HEK293 (cell line): ENCODE data around the gene UTP25.
A peak's percentile ranks its signal among the peaks of the same experiment; 100 is the strongest.

Experiments
- CTCF ChIA-PET: fragments of 350-600 bp; formaldehyde crosslinking; extraction: SDS; loops from one replicate; lab custom pipeline; 2021; ENCODE audit warnings: antibody characterized with exemption; lab: Yijun Ruan, JAX
- POLR2A ChIA-PET: fragments of 300-600 bp; formaldehyde crosslinking; extraction: SDS; loops from one replicate; lab custom pipeline; 2020; ENCODE audit warnings: antibody characterized with exemption, inconsistent platforms; lab: Yijun Ruan, JAX
- H3K27ac ChIP-seq: fragments of 200-500 bp; sonication (Bioruptor generic); 2 replicates; pipeline ENCODE4 v1.5.1; 2014; ENCODE audit warnings: low read depth, low read length, control low read depth, inconsistent platforms; ENCODE audit errors: extremely low read depth
- H3K36me3 ChIP-seq, 2 experiments: fragments of 200-500 bp in 1 of 2; sonication (Bioruptor generic) in 1 of 2; 1 replicate in 1 of 2; 2 replicates in 1 of 2; pipeline ENCODE4 v1.5.1; 2014 to 2017; ENCODE audit warnings: inconsistent platforms in 2 of 2, low read length in 2 of 2; ENCODE audit not compliant: control insufficient read depth in 2 of 2, insufficient read depth in 1 of 2
- H3K4me1 ChIP-seq: fragments of 200-500 bp; sonication (Bioruptor generic); 2 replicates; pipeline ENCODE4 v1.5.1; 2014; ENCODE audit warnings: mild to moderate bottlenecking, low read length, inconsistent platforms; ENCODE audit not compliant: control insufficient read depth, insufficient read depth
- H3K4me3 ChIP-seq: 2 replicates; pipeline ENCODE4 v1.5.1; 2011; ENCODE audit warnings: low read depth, mild to moderate bottlenecking, control low read depth, low read length, moderate library complexity
- H3K9me3 ChIP-seq: fragments of 200-500 bp; sonication (Bioruptor generic); 2 replicates; pipeline ENCODE4 v1.5.1; 2014; ENCODE audit warnings: low read depth, low read length, inconsistent platforms; ENCODE audit not compliant: control insufficient read depth, insufficient read depth
- BCL11B ChIP-seq: fragments of 450-650 bp; formaldehyde crosslinking; IDR thresholded peaks from 2 replicates; pipeline ENCODE4 v1.5.1; 2016; ENCODE audit warnings: low read depth, missing biosample characterization, missing genetic modification characterization
- ELK4 ChIP-seq: IDR thresholded peaks from 2 replicates; pipeline ENCODE4 v1.6.1; 2011; ENCODE audit warnings: mild to moderate bottlenecking, low read depth, low read length, borderline replicate concordance
- GLIS2 ChIP-seq: fragments of 450-650 bp; formaldehyde crosslinking; IDR thresholded peaks from 2 replicates; pipeline ENCODE4 v1.5.1; 2016; ENCODE audit warnings: missing biosample characterization, missing genetic modification characterization
- HOXD13 ChIP-seq: sonication (generic); formaldehyde crosslinking; IDR thresholded peaks from 2 replicates; pipeline ENCODE4 v1.8.0; 2022; ENCODE audit warnings: missing genetic modification reagents, borderline replicate concordance
- KLF1 ChIP-seq: fragments of 450-650 bp; formaldehyde crosslinking; IDR thresholded peaks from 2 replicates; pipeline ENCODE4 v1.5.1; 2016; ENCODE audit warnings: missing biosample characterization, missing genetic modification characterization
- KLF8 ChIP-seq: fragments of 450-650 bp; formaldehyde crosslinking; IDR thresholded peaks from 2 replicates; pipeline ENCODE4 v1.5.1; 2016; ENCODE audit warnings: missing biosample characterization, missing genetic modification characterization
- PRDM1 ChIP-seq: fragments of 450-650 bp; formaldehyde crosslinking; IDR thresholded peaks from 2 replicates; pipeline ENCODE4; 2016; ENCODE audit warnings: missing biosample characterization, missing genetic modification characterization
- SCRT1 ChIP-seq: fragments of 450-650 bp; formaldehyde crosslinking; IDR thresholded peaks from 2 replicates; pipeline ENCODE4 v1.5.1; 2016; ENCODE audit warnings: missing biosample characterization, missing genetic modification characterization, borderline replicate concordance
- SP2 ChIP-seq: fragments of 450-650 bp; formaldehyde crosslinking; IDR thresholded peaks from 2 replicates; pipeline ENCODE4 v1.5.1; 2016; ENCODE audit warnings: missing biosample characterization, missing genetic modification characterization
- ZBTB44 ChIP-seq: fragments of 450-650 bp; IDR thresholded peaks from 2 replicates; pipeline ENCODE4 v1.5.1; 2018; ENCODE audit warnings: missing biosample characterization, mild to moderate bottlenecking, missing genetic modification characterization
- ZEB2 ChIP-seq: fragments of 450-650 bp; formaldehyde crosslinking; IDR thresholded peaks from 2 replicates; pipeline ENCODE4 v1.5.1; 2016; ENCODE audit warnings: missing biosample characterization, missing genetic modification characterization
- ZFHX2 ChIP-seq: fragments of 450-650 bp; formaldehyde crosslinking; conservative IDR thresholded peaks from 2 replicates; pipeline ENCODE4 v1.5.1; 2016; ENCODE audit warnings: missing biosample characterization, missing genetic modification characterization
- ZNF2 ChIP-seq: fragments of 450-650 bp; formaldehyde crosslinking; IDR thresholded peaks from 2 replicates; pipeline ENCODE4 v1.5.1; 2016; ENCODE audit warnings: missing biosample characterization, missing genetic modification characterization
- ZNF223 ChIP-seq: fragments of 450-650 bp; formaldehyde crosslinking; IDR thresholded peaks from 2 replicates; pipeline ENCODE4 v1.5.1; 2016; ENCODE audit warnings: missing biosample characterization, missing genetic modification characterization
- ZNF266 ChIP-seq: fragments of 450-650 bp; formaldehyde crosslinking; IDR thresholded peaks from 2 replicates; pipeline ENCODE4 v1.5.1; 2016; ENCODE audit warnings: missing biosample characterization, missing genetic modification characterization, low read depth
- ZNF341 ChIP-seq: fragments of 450-650 bp; formaldehyde crosslinking; IDR thresholded peaks from 2 replicates; pipeline ENCODE4; 2016; ENCODE audit warnings: low read depth, missing biosample characterization, missing genetic modification characterization
- ZNF518A ChIP-seq: fragments of 450-650 bp; formaldehyde crosslinking; conservative IDR thresholded peaks from 2 replicates; pipeline ENCODE4 v1.5.1; 2016; ENCODE audit warnings: low read depth, missing biosample characterization, missing genetic modification characterization
- ZNF596 ChIP-seq: fragments of 450-650 bp; IDR thresholded peaks from 2 replicates; pipeline ENCODE4 v1.5.0; 2018; ENCODE audit warnings: missing biosample characterization, mild to moderate bottlenecking, missing genetic modification characterization, moderate library complexity
- ZNF664 ChIP-seq: fragments of 450-650 bp; formaldehyde crosslinking; IDR thresholded peaks from 2 replicates; pipeline ENCODE4 v1.5.1; 2016; ENCODE audit warnings: missing biosample characterization, missing genetic modification characterization
- ZNF692 ChIP-seq: fragments of 450-650 bp; formaldehyde crosslinking; IDR thresholded peaks from 2 replicates; pipeline ENCODE4 v1.5.1; 2016; ENCODE audit warnings: missing biosample characterization, missing genetic modification characterization
- TF ChIP-seq, protein P1 (sequence below): fragments of 450-650 bp; formaldehyde crosslinking; IDR thresholded peaks from 2 replicates; pipeline ENCODE4 v1.5.1; 2016; ENCODE audit warnings: missing biosample characterization, missing genetic modification characterization

Gene UTP25, protein sequence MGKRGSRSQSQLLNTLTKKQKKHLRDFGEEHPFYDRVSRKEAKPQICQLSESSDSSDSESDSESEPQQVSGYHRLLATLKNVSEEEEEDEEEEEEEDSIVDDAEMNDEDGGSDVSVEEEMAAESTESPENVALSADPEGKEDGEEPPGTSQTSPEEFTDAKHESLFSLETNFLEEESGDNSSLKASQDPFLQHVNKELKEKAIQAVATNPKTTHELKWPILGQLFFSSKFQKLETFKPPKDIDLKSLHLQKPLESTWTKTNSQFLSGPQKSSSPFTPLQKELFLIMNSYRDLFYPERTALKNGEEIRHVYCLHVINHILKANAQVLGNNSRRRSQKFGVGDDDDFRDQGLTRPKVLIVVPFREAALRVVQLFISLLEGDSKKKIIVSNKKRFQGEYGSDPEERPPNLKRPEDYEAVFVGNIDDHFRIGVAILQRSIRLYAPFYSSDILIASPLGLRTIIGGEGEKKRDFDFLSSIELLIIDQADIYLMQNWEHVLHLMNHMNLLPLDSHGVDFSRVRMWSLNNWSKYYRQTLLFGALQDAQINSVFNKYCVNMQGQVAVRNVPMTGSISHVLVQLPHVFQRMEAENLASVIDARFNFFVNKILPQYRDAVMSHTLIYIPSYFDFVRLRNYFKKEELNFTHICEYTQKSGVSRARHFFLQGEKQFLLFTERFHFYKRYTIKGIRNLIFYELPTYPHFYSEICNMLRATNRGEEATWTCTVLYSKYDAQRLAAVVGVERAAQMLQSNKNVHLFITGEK

DNA sequence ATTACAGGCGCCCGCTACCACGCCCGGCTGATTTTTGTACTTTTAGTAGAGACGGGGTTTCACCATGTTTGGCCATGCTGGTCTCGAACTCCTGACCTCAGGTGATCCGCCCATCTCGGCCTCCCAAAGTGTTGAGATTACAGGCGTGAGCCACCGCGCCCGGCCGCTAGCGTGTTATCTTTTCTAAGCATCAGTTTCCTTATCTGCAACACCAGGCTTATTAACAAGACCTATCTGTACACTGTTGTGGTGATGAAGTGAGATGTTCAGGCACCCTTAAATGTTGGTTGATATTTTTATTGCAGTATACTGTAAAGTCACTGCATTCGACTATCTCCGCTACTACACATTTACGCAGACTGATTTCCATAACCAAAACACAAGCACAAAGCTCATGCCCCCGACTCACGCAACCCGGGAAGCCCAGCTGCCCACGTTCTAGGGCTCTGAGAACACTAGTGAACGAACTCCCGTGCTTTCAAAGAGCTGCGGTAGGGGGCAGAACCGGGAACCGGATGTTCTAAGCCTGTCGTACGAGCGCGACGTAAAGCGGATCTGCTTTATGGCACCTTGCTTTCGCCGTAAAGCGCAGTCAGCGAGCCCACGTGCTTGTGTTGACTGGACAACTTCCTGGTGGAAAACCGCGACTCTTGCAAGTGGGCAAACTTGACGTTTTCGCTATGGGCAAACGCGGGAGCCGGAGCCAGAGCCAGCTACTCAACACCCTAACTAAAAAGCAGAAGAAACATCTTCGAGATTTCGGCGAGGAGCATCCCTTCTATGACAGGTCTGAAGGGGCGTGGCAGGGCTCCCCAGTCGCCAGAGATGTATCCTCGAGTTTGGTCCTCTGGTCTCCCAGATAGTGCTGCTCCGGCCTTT lies at the start of gene UTP25:
Gene UTP25, plus strand, starts transcription at position 589 of the 879 bp plus-strand sequence. Its CDS starts 92 bp downstream, at position 681.
- ChIA-PET POLR2A (interaction anchor here (0.6 to 1.9 kb wide), 7 partner anchors 11 to 116 kb away, joined by 3 to 18 read pairs (median 5); partner anchors contain the start of genes C1orf74 and IRF6), CTCF (interaction anchor here (0.6 to 2.1 kb wide), 19 partner anchors 9 to 484 kb away, joined by 3 to 9 read pairs (median 3); no protein-coding TSS in a partner anchor)
- no peaks in the 10 kb centered on the region for H3K4me1 ChIP-seq
- no peaks in the 10 kb centered on the region for H3K9me3 ChIP-seq
- H3K36me3 ChIP-seq, result peaks cover 3 to 18% of the 10 kb centered on the region in 2 experiments
- H3K27ac ChIP-seq, result peak within 1 kb of the TSS; percentile 47
- H3K4me3 ChIP-seq, result peak within 1 kb of the TSS; percentile 87
- peak; percentile 46; the same call in 1 of the 2 replicates for TF ChIP-seq KLF1 (tag by site-specific recombination)
- peak; percentile 59 for TF ChIP-seq ZFHX2 (tag by site-specific recombination)
- TF ChIP-seq KLF8 (tag by site-specific recombination), result peak; percentile 58; the same call in 1 of the 2 replicates
- TF ChIP-seq ZNF518A, result peak; percentile 89
- no peak for TF ChIP-seq BCL11B (tag by site-specific recombination)
- TF ChIP-seq PRDM1 (tag by site-specific recombination), result no peak
- peak; percentile 56 for TF ChIP-seq ZEB2 (tag by site-specific recombination)
- TF ChIP-seq ZNF223, result no peak
- TF ChIP-seq, protein P1, sequence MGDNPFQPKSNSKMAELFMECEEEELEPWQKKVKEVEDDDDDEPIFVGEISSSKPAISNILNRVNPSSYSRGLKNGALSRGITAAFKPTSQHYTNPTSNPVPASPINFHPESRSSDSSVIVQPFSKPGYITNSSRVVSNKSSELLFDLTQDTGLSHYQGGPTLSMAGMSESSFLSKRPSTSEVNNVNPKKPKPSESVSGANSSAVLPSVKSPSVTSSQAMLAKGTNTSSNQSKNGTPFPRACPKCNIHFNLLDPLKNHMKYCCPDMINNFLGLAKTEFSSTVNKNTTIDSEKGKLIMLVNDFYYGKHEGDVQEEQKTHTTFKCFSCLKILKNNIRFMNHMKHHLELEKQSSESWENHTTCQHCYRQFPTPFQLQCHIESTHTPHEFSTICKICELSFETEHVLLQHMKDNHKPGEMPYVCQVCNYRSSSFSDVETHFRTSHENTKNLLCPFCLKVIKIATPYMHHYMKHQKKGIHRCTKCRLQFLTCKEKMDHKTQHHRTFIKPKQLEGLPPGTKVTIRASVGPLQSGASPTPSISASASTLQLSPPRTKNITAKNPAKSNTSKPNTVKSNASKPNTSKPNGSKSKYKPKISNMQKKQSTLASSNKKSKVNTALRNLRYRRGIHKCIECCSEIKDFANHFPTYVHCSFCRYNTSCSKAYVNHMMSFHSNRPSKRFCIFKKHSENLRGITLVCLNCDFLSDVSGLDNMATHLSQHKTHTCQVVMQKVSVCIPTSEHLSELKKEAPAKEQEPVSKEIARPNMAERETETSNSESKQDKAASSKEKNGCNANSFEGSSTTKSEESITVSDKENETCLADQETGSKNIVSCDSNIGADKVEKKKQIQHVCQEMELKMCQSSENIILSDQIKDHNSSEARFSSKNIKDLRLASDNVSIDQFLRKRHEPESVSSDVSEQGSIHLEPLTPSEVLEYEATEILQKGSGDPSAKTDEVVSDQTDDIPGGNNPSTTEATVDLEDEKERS (tag by site-specific recombination), result no peak
- TF ChIP-seq SCRT1 (tag by site-specific recombination), result peak; percentile 8; the same call in 1 of the 2 replicates
- no peak for TF ChIP-seq ZNF664 (tag by site-specific recombination)
- TF ChIP-seq ZBTB44, result no peak
- no peak; the same call in 1 of the 2 replicates for TF ChIP-seq ZNF2 (tag by site-specific recombination)
- TF ChIP-seq ELK4, result no peak
- TF ChIP-seq ZNF692, result peak; percentile 81; the same call in 1 of the 2 replicates
- peak; percentile 47; the same call in 1 of the 2 replicates for TF ChIP-seq ZNF341 (tag by site-specific recombination)
- TF ChIP-seq GLIS2 (tag by site-specific recombination), result no peak
- TF ChIP-seq ZNF266 (tag by site-specific recombination), result no peak
- peak; percentile 39; the same call in 1 of the 2 replicates for TF ChIP-seq SP2
- TF ChIP-seq ZNF596 (tag by site-specific recombination), result no peak
- TF ChIP-seq HOXD13, result no peak
